Endothelial cell of umbilical vein (primary cell): ENCODE measurements around the gene REEP3. TPM values are rescaled to one million over a fixed set of nuclear protein-coding genes. Genes with fewer than 3 reads are reported as not detected.

Source experiments
- BruUV-seq: library from RNA; stranded (reverse); fragments of 400-500 nt; replicated peaks from 2 replicates; lab custom pipeline; 2021; lab: Mats Ljungman, UMichigan
- CTCF ChIA-PET: fragments of 300-600, 350-600 bp; sonication (Branson Sonifier 250); formaldehyde crosslinking; loops from one replicate; lab custom pipeline; 2021; ENCODE audit warnings: antibody characterized with exemption, inconsistent platforms; lab: Charles Lee
- POLR2A ChIA-PET: fragments of 300-600, 350-600 bp; sonication (Branson Sonifier 250); formaldehyde crosslinking; loops from one replicate; lab custom pipeline; 2021; ENCODE audit warnings: antibody characterized with exemption, inconsistent platforms; lab: Charles Lee
- DNase-seq: peaks from one replicate; pipeline ENCODE4 v3.0.0-alpha.2; 2011; ENCODE audit warnings: low read depth, low spot score
- FAIRE-seq: peaks from 2 replicates; lab custom pipeline; 2011; peaks lifted over from hg19 to GRCh38; lab: Jason Lieb, UNC
- H2AFZ ChIP-seq: 2 replicates; pipeline ENCODE4 v1.6.0; 2012; ENCODE audit warnings: low read depth, low read length, control low read depth, inconsistent platforms
- H3K27ac ChIP-seq: 2 replicates; pipeline ENCODE4 v1.5.1; 2011; ENCODE audit warnings: low read depth, mild to moderate bottlenecking, control low read depth, low read length, moderate library complexity; ENCODE audit not compliant: insufficient read depth
- H3K27me3 ChIP-seq, 2 experiments: 2 replicates each; pipeline versions ENCODE4 v1.6.0 to v1.6.1; 2011; ENCODE audit warnings: low read length in 2 of 2, mixed read lengths in 1 of 2; ENCODE audit not compliant: control insufficient read depth in 2 of 2, insufficient read depth in 2 of 2
- H3K36me3 ChIP-seq, 2 experiments: 2 replicates in 1 of 2; 3 replicates in 1 of 2; pipeline ENCODE4 v1.5.1; 2011; ENCODE audit warnings: low read length in 2 of 2, mild to moderate bottlenecking in 1 of 2, moderate library complexity in 1 of 2; ENCODE audit not compliant: control insufficient read depth in 2 of 2, insufficient read depth in 2 of 2; ENCODE audit errors: extremely low read depth in 1 of 2
- H3K4me1 ChIP-seq: 3 replicates; pipeline ENCODE4 v1.5.1; 2011; ENCODE audit warnings: mild to moderate bottlenecking, low read length; ENCODE audit not compliant: control insufficient read depth, insufficient read depth; ENCODE audit errors: extremely low read depth
- H3K4me2 ChIP-seq: 2 replicates; pipeline ENCODE4 v1.6.1; 2011; ENCODE audit warnings: low read length, control low read depth, mixed read lengths; ENCODE audit not compliant: insufficient read depth
- H3K4me3 ChIP-seq, 3 experiments: fragments of 200-600 bp in 1 of 3; sonication (generic), shearing (Covaris generic) in 1 of 3; replicated peaks in 1 of 3; 2 replicates each; pipeline ENCODE4 v1.5.1; 2011 to 2016; ENCODE audit warnings: control low read depth in 3 of 3, low read length in 3 of 3, mild to moderate bottlenecking in 2 of 3, inconsistent platforms in 1 of 3, low read depth in 1 of 3, moderate library complexity in 1 of 3; ENCODE audit not compliant: insufficient read depth in 1 of 3
- H3K79me2 ChIP-seq: 2 replicates; pipeline ENCODE4 v1.6.0; 2012; ENCODE audit warnings: low read length, inconsistent platforms; ENCODE audit not compliant: control insufficient read depth, insufficient read depth
- H3K9ac ChIP-seq: replicated peaks from 2 replicates; pipeline ENCODE3; 2011; ENCODE audit warnings: low read length, control low read depth; ENCODE audit not compliant: insufficient read depth; ENCODE audit errors: extremely low read depth
- H3K9me1 ChIP-seq: replicated peaks from 3 replicates; pipeline ENCODE4 v1.6.0; 2011; ENCODE audit warnings: mild to moderate bottlenecking, low read length; ENCODE audit not compliant: control insufficient read depth, insufficient read depth; ENCODE audit errors: extremely low read depth
- H3K9me3 ChIP-seq: replicated peaks from 2 replicates; pipeline ENCODE4 v1.5.1; 2012; ENCODE audit warnings: low read length, inconsistent platforms; ENCODE audit not compliant: control insufficient read depth, insufficient read depth
- H4K20me1 ChIP-seq: replicated peaks from 2 replicates; pipeline ENCODE3; 2011; ENCODE audit warnings: mild to moderate bottlenecking, low read length; ENCODE audit not compliant: control insufficient read depth, insufficient read depth; ENCODE audit errors: extremely low read depth
- EZH2 ChIP-seq: IDR thresholded peaks from 2 replicates; pipeline ENCODE4 v1.6.1; 2012; ENCODE audit warnings: borderline replicate concordance, low read depth, mild to moderate bottlenecking, moderate library complexity, low read length, inconsistent platforms; ENCODE audit not compliant: severe bottlenecking
- FOS ChIP-seq: IDR thresholded peaks from 2 replicates; pipeline ENCODE4 v1.6.1; 2011; ENCODE audit warnings: mild to moderate bottlenecking, low read length, moderate library complexity, borderline replicate concordance; ENCODE audit not compliant: insufficient read depth
- GATA2 ChIP-seq: IDR thresholded peaks from 2 replicates; pipeline ENCODE4 v1.7.0; 2011; ENCODE audit warnings: low read depth, mild to moderate bottlenecking, moderate library complexity, mixed read lengths, low read length; ENCODE audit not compliant: insufficient read length, insufficient read depth
- JUN ChIP-seq: IDR thresholded peaks from 2 replicates; pipeline ENCODE4 v1.6.1; 2011; ENCODE audit warnings: borderline replicate concordance, low read depth; ENCODE audit not compliant: insufficient read length, insufficient read depth
- MYC ChIP-seq: IDR thresholded peaks from one replicate; pipeline ENCODE4 v1.6.1; 2011; ENCODE audit warnings: mild to moderate bottlenecking, low read depth, low read length
- POLR2A ChIP-seq: IDR thresholded peaks from 2 replicates; pipeline ENCODE4 v1.6.1; 2012; ENCODE audit warnings: low read depth, mild to moderate bottlenecking, control low read depth, low read length
- POLR2AphosphoS5 ChIP-seq: IDR thresholded peaks from 2 replicates; pipeline ENCODE4 v1.6.1; 2012; ENCODE audit warnings: low read depth, mild to moderate bottlenecking, control low read depth, low read length, moderate library complexity; ENCODE audit not compliant: insufficient read depth
- dilution Hi-C: fragments of 300-500 bp; cut with MboI; formaldehyde crosslinking; loops from one replicate; pipeline ENCODE4 v1.15.0; 2019; ENCODE audit warnings: low sequenced_read_pairs; ENCODE audit not compliant: extremely low pct_ligation_motif_present
- intact Hi-C: fragments of 100-400 bp; cut with micrococcal nuclease; formaldehyde crosslinking; loops from one replicate; pipeline ENCODE4 v1.10.0; 2022
- polyA plus RNA-seq, 4 experiments: library from polyadenylated mRNA; depleted of rRNA in 3 of 4; stranded (reverse) in 3 of 4; unstranded in 1 of 4; fragments of >200 nt; gene quantifications; 2 replicates each; pipeline versions ENCODE4 v1.2.1 to v1.2.3, GENCODE V29; 2011 to 2012; ENCODE audit warnings: missing spikeins in 1 of 4
- total RNA-seq: library from RNA; stranded (reverse); gene quantifications from 2 replicates; pipeline ENCODE4 v1.2.3, GENCODE V29; 2021
- TF ChIP-seq, protein P1 (sequence below), 2 donors: IDR thresholded peaks; 1 replicate in 1 of 2; 2 replicates in 1 of 2; pipeline ENCODE4 v1.5.1; 2011; ENCODE audit warnings: low read length in 2 of 2, mild to moderate bottlenecking in 2 of 2, moderate library complexity in 2 of 2, control low read depth in 1 of 2, inconsistent platforms in 1 of 2, low read depth in 1 of 2; ENCODE audit not compliant: insufficient read depth in 1 of 2; ENCODE audit errors: extremely low read depth in 1 of 2
- TF ChIP-seq, protein P2 (sequence below): IDR thresholded peaks from 2 replicates; pipeline ENCODE4 v1.6.1; 2011; ENCODE audit not compliant: insufficient read depth, insufficient read length

The REEP3 gene
- total and polyA plus RNA-seq, 2 donors (not counting 3 experiments of a cell fraction or from before 2014, with no cell fraction given) = 12.3 to 48.3 TPM

GRCh38 chr10:63585041-63585440, 63.8 kb downstream of the REEP3 start:
- DNase-seq = no peak
- Histone ChIP-seq H3K4me2 (no peak overlapping the region), H3K4me3 (no peak overlapping the region), H4K20me1 (no peaks in the 10 kb centered on the region), H3K9me3 (no peaks in the 10 kb centered on the region), H3K27me3 (no peaks in the 10 kb centered on the region), H2AFZ (no peak overlapping the region), H3K9ac (no peak overlapping the region), H3K36me3 (no peaks in the 10 kb centered on the region), H3K27ac (no peak overlapping the region), H3K9me1 (peaks cover 2% of the 10 kb centered on the region), H3K4me1 (peaks cover 5% of the 10 kb centered on the region), H3K79me2 (peaks cover 17% of the 10 kb centered on the region)
- dilution Hi-C loops = no loop called here
- BruUV-seq = no TSS peak
- CTCF ChIA-PET = interaction anchor here (1.0 kb wide), 1 partner anchor 80 kb away, joined by 3 read pairs; no protein-coding TSS in a partner anchor
- POLR2A ChIA-PET = no interaction called here
- FAIRE-seq = no peak
- intact Hi-C loops = no loop called here
- TF ChIP-seq, protein P1, sequence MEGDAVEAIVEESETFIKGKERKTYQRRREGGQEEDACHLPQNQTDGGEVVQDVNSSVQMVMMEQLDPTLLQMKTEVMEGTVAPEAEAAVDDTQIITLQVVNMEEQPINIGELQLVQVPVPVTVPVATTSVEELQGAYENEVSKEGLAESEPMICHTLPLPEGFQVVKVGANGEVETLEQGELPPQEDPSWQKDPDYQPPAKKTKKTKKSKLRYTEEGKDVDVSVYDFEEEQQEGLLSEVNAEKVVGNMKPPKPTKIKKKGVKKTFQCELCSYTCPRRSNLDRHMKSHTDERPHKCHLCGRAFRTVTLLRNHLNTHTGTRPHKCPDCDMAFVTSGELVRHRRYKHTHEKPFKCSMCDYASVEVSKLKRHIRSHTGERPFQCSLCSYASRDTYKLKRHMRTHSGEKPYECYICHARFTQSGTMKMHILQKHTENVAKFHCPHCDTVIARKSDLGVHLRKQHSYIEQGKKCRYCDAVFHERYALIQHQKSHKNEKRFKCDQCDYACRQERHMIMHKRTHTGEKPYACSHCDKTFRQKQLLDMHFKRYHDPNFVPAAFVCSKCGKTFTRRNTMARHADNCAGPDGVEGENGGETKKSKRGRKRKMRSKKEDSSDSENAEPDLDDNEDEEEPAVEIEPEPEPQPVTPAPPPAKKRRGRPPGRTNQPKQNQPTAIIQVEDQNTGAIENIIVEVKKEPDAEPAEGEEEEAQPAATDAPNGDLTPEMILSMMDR (IDR thresholded peaks at IDR 0.05; ENCODE audit: extremely low read depth in 1 of 2, insufficient read depth in 1 of 2, low read depth in 1 of 2, low read length in 2 of 2) = no peak
- TF ChIP-seq MYC (no peak), GATA2 (no peak), FOS (no peak), JUN (no peak), POLR2A (no peak), EZH2 (no peak), POLR2AphosphoS5 (no peak)
- TF ChIP-seq, protein P2, sequence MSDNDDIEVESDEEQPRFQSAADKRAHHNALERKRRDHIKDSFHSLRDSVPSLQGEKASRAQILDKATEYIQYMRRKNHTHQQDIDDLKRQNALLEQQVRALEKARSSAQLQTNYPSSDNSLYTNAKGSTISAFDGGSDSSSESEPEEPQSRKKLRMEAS = no peak
